NB4 (cell line): ENCODE results near the gene CTNNA2.

Source experiments
- DNase-seq: peaks from one replicate; pipeline ENCODE4 v3.0.0; 2010; ENCODE audit warnings: low read depth
- H3K4me3 ChIP-seq: one replicate; pipeline ENCODE4 v1.5.1; 2011; ENCODE audit warnings: mild to moderate bottlenecking, low read depth, low read length, moderate library complexity
- CTCF ChIP-seq: IDR thresholded peaks from one replicate; pipeline ENCODE4 v1.5.1; 2012; ENCODE audit warnings: low read depth, low read length
- MAX ChIP-seq: IDR thresholded peaks from 2 replicates; pipeline ENCODE4 v1.6.1; 2011; ENCODE audit warnings: low read depth, low read length
- MYC ChIP-seq: IDR thresholded peaks from 2 replicates; pipeline ENCODE4 v1.6.1; 2011; ENCODE audit warnings: low read depth, low read length
- POLR2A ChIP-seq: IDR thresholded peaks from 2 replicates; pipeline ENCODE4 v1.6.1; 2011; ENCODE audit warnings: mild to moderate bottlenecking; ENCODE audit not compliant: insufficient read length; ENCODE audit errors: extremely low read depth

The CTNNA2 gene

GRCh38 chr2:80259292-80259691 lies 746.4 kb downstream of the CTNNA2 start:
- no peak for DNase-seq
- H3K4me3 ChIP-seq = no peak overlapping the region
- TF ChIP-seq MYC (no peak), CTCF (no peak), POLR2A (no peak), MAX (no peak)

- no peak for DNase-seq
- TF ChIP-seq CTCF = no peak
- TF ChIP-seq MAX = no peak
- no peak for TF ChIP-seq MYC
- no peak for TF ChIP-seq POLR2A
- no peak overlapping the region for H3K4me3 ChIP-seq
Measured at GRCh38 chr2:80266231-80266630, 753.4 kb downstream of the CTNNA2 start.

DNA sequence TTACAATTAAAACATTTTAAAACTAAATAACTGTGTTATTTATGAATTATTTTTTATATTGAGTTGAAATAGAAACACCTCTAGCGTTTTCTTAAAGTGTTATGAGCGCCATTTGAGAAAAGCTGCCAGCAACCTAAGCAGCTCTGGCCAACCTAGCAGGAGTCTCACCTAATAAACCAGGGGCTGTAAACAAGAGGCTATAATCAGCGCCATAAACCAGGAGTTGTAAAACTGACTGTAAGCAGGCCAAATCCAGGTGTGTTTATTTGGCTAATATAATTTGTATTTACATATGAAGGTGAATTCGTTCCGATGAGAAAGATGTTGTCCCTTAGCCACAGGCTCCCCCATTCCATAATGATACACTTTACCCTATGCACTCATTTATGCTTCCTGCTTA lies 757.0 kb downstream of the CTNNA2 start:
- no peak for DNase-seq
- TF ChIP-seq MYC (no peak), POLR2A (no peak), MAX (no peak), CTCF (no peak)
- H3K4me3 ChIP-seq = no peak overlapping the region

DNA sequence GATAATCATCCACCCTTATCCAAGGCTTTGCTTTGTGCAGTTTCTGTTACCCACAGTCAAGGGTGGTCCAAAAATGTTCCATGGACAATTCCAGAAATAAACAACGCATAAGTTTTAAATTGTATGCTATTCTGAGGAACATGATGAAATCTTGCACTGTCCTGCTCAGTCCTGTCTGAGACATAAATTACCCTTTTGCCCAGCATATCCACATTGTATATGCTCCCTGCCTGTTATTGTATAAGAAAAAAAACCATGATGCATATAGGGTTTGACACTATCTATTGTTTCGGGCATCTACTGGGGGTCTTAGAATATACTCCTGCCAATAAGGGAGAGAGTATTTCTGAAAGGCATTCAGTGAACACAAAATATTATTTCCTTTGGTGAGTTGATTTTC lies 767.7 kb downstream of the CTNNA2 start:
- no peak for TF ChIP-seq CTCF
- no peak for TF ChIP-seq MYC
- TF ChIP-seq POLR2A = no peak
- no peak for TF ChIP-seq MAX
- H3K4me3 ChIP-seq = no peak overlapping the region
- no peak for DNase-seq

GRCh38 chr2:80281049-80281448 lies 768.2 kb downstream of the CTNNA2 start:
- no peak overlapping the region for H3K4me3 ChIP-seq
- no peak for DNase-seq
- TF ChIP-seq POLR2A (no peak), CTCF (no peak), MAX (no peak), MYC (no peak)

DNA sequence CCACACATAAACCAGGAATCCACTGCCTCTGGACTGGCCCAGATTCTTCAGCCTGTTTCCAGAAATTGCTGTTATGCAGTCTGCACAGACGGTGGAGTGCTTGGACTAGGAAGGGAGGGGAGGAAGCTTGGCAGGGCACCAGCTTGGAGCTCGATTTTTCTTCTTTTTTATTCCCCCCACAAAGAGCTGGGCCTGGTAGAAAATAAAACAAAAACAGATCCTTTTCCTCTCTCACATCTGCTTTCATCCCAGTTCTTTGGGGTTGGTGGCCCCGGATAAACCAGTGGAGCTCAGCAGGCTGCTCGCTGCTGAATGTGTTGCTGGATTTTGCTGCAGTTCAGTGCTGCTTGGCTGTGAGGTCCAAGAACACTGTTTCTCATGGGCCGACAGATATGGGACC lies 775.7 kb downstream of the CTNNA2 start:
- H3K4me3 ChIP-seq = no peak overlapping the region
- no peak for TF ChIP-seq POLR2A
- no peak for TF ChIP-seq CTCF
- TF ChIP-seq MAX = no peak
- no peak for TF ChIP-seq MYC
- DNase-seq = no peak
